Stomach smooth muscle (tissue), 2 donors: ENCODE data around the gene C10orf105.

ENCODE experiments used
- H3K27ac ChIP-seq: one replicate; pipeline ENCODE4 v1.7.0; 2013; ENCODE audit warnings: mild to moderate bottlenecking, low read length, inconsistent platforms
- H3K27me3 ChIP-seq, 2 donors: one replicate each; pipeline ENCODE4 v1.7.0; 2013; ENCODE audit warnings: low read length in 2 of 2; ENCODE audit not compliant: insufficient read depth in 2 of 2, control insufficient read depth in 1 of 2
- H3K36me3 ChIP-seq, 2 donors: one replicate each; pipeline ENCODE4 v1.7.0; 2013; ENCODE audit warnings: low read length in 2 of 2; ENCODE audit not compliant: control insufficient read depth in 2 of 2, insufficient read depth in 2 of 2
- H3K4me1 ChIP-seq: one replicate; pipeline ENCODE4 v1.7.0; 2013; ENCODE audit warnings: low read length; ENCODE audit not compliant: control insufficient read depth, insufficient read depth
- H3K4me3 ChIP-seq, 2 donors: one replicate each; pipeline ENCODE4 v1.7.0; 2013; ENCODE audit warnings: low read length in 2 of 2
- H3K9ac ChIP-seq, 2 donors: one replicate each; pipeline ENCODE4 v1.7.0; 2013; ENCODE audit warnings: low read length in 2 of 2, mild to moderate bottlenecking in 1 of 2
- H3K9me3 ChIP-seq, 2 donors: one replicate each; pipeline ENCODE4 v1.7.0; 2013; ENCODE audit warnings: low read length in 2 of 2; ENCODE audit not compliant: control insufficient read depth in 2 of 2
- donor health status: healthy.
- donor health status: Pancreatic carcinoma.

C10orf105 gene

GRCh38 chr10:71695502-71696476 is 23.8 kb downstream of the C10orf105 start:
- Histone ChIP-seq H3K9ac (no peak overlapping the region), H3K27me3 (no peaks in the 10 kb centered on the region), H3K36me3 (no peaks in the 10 kb centered on the region), H3K4me3 (no peak overlapping the region), H3K9me3 (peaks cover 0 to 8% of the 10 kb centered on the region in 2 donors), H3K27ac (no peak overlapping the region), H3K4me1 (peaks cover 6% of the 10 kb centered on the region)

- H3K27ac ChIP-seq: no peak overlapping the region
- no peak overlapping the region for H3K9ac ChIP-seq
- no peaks in the 10 kb centered on the region for H3K27me3 ChIP-seq
- peaks cover 6% of the 10 kb centered on the region for H3K4me1 ChIP-seq
- H3K9me3 ChIP-seq: peaks cover 0 to 8% of the 10 kb centered on the region in 2 donors
- H3K36me3 ChIP-seq: no peaks in the 10 kb centered on the region
- no peak overlapping the region for H3K4me3 ChIP-seq
Measured at GRCh38 chr10:71694567-71694968, 25.0 kb downstream of the C10orf105 start.

- no peaks in the 10 kb centered on the region for H3K27me3 ChIP-seq
- H3K27ac ChIP-seq: no peak overlapping the region
- H3K9me3 ChIP-seq: peaks cover 0 to 8% of the 10 kb centered on the region in 2 donors
- H3K9ac ChIP-seq: no peak overlapping the region
- peaks cover 6% of the 10 kb centered on the region for H3K4me1 ChIP-seq
- no peaks in the 10 kb centered on the region for H3K36me3 ChIP-seq
- H3K4me3 ChIP-seq: no peak overlapping the region
Measured at GRCh38 chr10:71694039-71694501, 25.5 kb downstream of the C10orf105 start.

GRCh38 chr10:71693377-71693776 is 26.2 kb downstream of the C10orf105 start:
- Histone ChIP-seq H3K4me3 (no peak overlapping the region), H3K9me3 (peaks cover 0 to 8% of the 10 kb centered on the region in 2 donors), H3K36me3 (no peaks in the 10 kb centered on the region), H3K27ac (no peak overlapping the region), H3K4me1 (peaks cover 6% of the 10 kb centered on the region), H3K9ac (no peak overlapping the region), H3K27me3 (no peaks in the 10 kb centered on the region)

- H3K27me3 ChIP-seq: no peaks in the 10 kb centered on the region
- peaks cover 0 to 8% of the 10 kb centered on the region in 2 donors for H3K9me3 ChIP-seq
- H3K4me3 ChIP-seq: no peak overlapping the region
- no peak overlapping the region for H3K9ac ChIP-seq
- no peak overlapping the region for H3K27ac ChIP-seq
- no peaks in the 10 kb centered on the region for H3K36me3 ChIP-seq
- peaks cover 6% of the 10 kb centered on the region for H3K4me1 ChIP-seq
Measured at GRCh38 chr10:71692598-71693306, 26.8 kb downstream of the C10orf105 start.

GRCh38 chr10:71691405-71691804 is 28.2 kb downstream of the C10orf105 start:
- Histone ChIP-seq H3K36me3 (no peaks in the 10 kb centered on the region), H3K4me3 (no peak overlapping the region), H3K9me3 (peaks cover 0 to 8% of the 10 kb centered on the region in 2 donors), H3K27me3 (no peaks in the 10 kb centered on the region), H3K9ac (no peak overlapping the region), H3K4me1 (peaks cover 6% of the 10 kb centered on the region), H3K27ac (no peak overlapping the region)

GRCh38 chr10:71690094-71690720 is 29.4 kb downstream of the C10orf105 start:
- Histone ChIP-seq H3K9me3 (peaks cover 0 to 8% of the 10 kb centered on the region in 2 donors), H3K27ac (no peak overlapping the region), H3K4me3 (no peak overlapping the region), H3K9ac (no peak overlapping the region), H3K36me3 (no peaks in the 10 kb centered on the region), H3K4me1 (peaks cover 6% of the 10 kb centered on the region), H3K27me3 (no peaks in the 10 kb centered on the region)

GRCh38 chr10:71688256-71688655 is 31.3 kb downstream of the C10orf105 start:
- Histone ChIP-seq H3K9ac (no peak overlapping the region), H3K27ac (no peak overlapping the region), H3K4me3 (no peak overlapping the region), H3K36me3 (no peaks in the 10 kb centered on the region), H3K27me3 (no peaks in the 10 kb centered on the region), H3K4me1 (peaks cover 4% of the 10 kb centered on the region), H3K9me3 (peaks cover 0 to 8% of the 10 kb centered on the region in 2 donors)

- peaks cover 2% of the 10 kb centered on the region for H3K4me1 ChIP-seq
- H3K9me3 ChIP-seq: peaks cover 0 to 8% of the 10 kb centered on the region in 2 donors
- no peaks in the 10 kb centered on the region for H3K36me3 ChIP-seq
- no peak overlapping the region for H3K9ac ChIP-seq
- no peak overlapping the region for H3K4me3 ChIP-seq
- H3K27me3 ChIP-seq: no peaks in the 10 kb centered on the region
- H3K27ac ChIP-seq: no peak overlapping the region
Measured at GRCh38 chr10:71687480-71687879, 32.1 kb downstream of the C10orf105 start.

GRCh38 chr10:71687077-71687476 is 32.5 kb downstream of the C10orf105 start:
- Histone ChIP-seq H3K9me3 (peaks cover 0 to 8% of the 10 kb centered on the region in 2 donors), H3K4me3 (no peak overlapping the region), H3K27ac (no peak overlapping the region), H3K27me3 (no peaks in the 10 kb centered on the region), H3K4me1 (no peaks in the 10 kb centered on the region), H3K9ac (no peak overlapping the region), H3K36me3 (no peaks in the 10 kb centered on the region)
